ENCODE measurements around the gene ANKRD52.

Gene ANKRD52

GRCh38 chr12:56237552-56237951, 20.6 kb downstream of the ANKRD52 start:
- no peak for DNase-seq

- no peak for DNase-seq
These were observed 21.2 kb downstream of the ANKRD52 start for GRCh38 chr12:56236985-56237384.

GRCh38 chr12:56236091-56236490, 22.1 kb downstream of the ANKRD52 start:
- no peak for DNase-seq

- no peak for DNase-seq
These were observed 23.3 kb downstream of the ANKRD52 start for GRCh38 chr12:56234746-56235436.

- DNase-seq, result no peak
These were observed 27.0 kb downstream of the ANKRD52 start for GRCh38 chr12:56231184-56231582.

- DNase-seq, result no peak
These were observed 27.6 kb downstream of the ANKRD52 start for GRCh38 chr12:56230432-56231183.

GRCh38 chr12:56229916-56230431, 28.2 kb downstream of the ANKRD52 start, which contains the start of gene SLC39A5:
TSS of gene SLC39A5 (plus strand) at chr12:56230051. CDS start at chr12:56231275, 1,224 bp downstream.
- peak in 1 of 3 donors; percentile 16 for DNase-seq

- DNase-seq, result no peak
These were observed 29.1 kb downstream of the ANKRD52 start for GRCh38 chr12:56229082-56229481.

GRCh38 chr12:56224954-56225353, 33.2 kb downstream of the ANKRD52 start:
- no peak for DNase-seq

- DNase-seq, result peak; percentile 98 to 99 (median 98)
These were observed 34.0 kb downstream of the ANKRD52 start, which contains the start of gene NABP2 for GRCh38 chr12:56224102-56224701. TSS of gene NABP2 (plus strand) at chr12:56224342. CDS start at chr12:56224857, 515 bp downstream.

DNA sequence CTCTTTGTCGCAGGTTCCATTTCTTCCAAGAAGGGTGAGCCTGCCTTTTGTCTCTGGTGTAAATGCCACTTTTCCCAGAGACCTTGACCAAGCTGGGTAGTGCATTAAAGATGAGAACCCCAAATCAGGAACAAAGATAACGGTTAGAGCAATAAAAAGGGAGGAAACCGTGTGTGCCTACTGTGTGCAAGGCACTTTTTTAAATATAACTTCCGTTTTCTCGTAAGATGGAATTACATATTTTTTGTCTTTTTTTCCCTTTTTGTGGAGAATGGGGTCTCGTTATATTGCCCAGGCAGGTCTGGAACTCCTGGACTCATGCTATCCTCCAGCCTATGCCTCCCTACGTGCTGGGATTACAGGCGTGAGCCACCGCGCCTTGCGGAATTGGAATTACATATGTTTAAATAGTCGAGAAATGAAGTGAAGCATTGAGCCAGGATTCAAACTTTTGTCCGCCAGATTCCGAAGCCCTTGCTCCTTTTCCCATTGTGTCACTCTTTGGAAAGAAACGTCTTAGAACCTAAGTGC, 34.5 kb downstream of the ANKRD52 start:
- DNase-seq, result no peak

DNA sequence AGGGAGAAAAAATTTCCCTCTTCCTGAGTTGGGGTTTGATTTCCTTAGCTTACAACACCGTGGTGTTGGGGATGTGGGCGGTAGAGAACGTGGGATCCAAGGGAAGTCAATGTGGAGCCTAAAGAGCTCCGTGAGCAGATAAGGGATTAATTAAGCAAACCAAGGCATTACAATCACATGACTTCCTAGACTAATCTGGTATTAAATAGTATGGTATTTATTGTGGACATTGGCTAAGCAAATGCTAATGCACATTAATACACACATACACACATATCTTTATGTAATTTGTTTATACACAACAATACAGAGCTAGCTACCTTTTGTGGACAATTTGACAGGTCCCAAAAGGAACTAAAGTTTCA, 35.7 kb downstream of the ANKRD52 start:
- peak in 1 of 3 donors; percentile 26 for DNase-seq

DNA sequence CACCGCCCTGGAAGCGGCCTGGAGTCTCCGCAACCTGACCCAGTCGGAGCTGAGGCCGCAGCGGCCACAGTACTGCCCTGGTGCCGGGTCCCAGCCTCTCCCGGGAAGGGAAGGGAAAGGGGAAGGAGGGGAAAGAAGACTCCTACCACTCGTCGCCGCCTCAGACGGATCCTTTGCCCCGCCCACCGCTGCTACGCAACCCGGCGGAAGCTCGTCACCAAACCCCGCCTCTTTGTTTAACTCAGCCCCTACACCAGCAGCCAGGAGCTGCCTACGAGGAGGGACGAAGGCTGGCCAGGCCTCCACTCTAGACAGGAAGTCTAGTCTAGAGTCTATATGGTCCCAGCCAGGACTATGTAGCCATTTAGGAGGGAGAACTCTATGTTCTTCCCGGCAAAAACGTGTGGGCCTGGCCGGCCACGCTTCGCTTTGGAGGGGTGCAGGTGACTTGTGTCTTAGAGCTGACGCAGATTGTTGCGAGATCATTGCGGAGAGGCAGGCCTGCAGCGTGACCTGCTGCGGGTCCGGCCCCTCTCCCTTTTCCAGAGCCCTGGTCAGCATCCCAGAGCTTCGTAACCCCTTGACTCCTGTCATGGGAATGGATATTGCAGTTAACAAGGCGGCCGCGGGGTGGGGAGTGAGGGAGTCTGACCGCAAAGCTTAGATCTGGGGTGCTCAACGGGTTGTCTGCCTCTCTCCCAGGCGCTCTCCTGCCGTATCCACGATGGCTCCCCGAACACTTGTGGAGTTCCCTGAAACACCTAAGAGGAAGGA, 36.2 kb downstream of the ANKRD52 start, which contains the start of gene RNF41:
TSS of gene RNF41 (minus strand) at position 166 of the 774 bp plus-strand sequence. CDS start 7,875 bp downstream, outside the sequence.
- DNase-seq, result peak; percentile 97 to 98 (median 97)

GRCh38 chr12:56221232-56221756, 36.9 kb downstream of the ANKRD52 start:
- peak in 1 of 3 donors; percentile 18 for DNase-seq

GRCh38 chr12:56220611-56221231, 37.5 kb downstream of the ANKRD52 start:
- DNase-seq, result peak; percentile 68 to 81 (median 76)

DNA sequence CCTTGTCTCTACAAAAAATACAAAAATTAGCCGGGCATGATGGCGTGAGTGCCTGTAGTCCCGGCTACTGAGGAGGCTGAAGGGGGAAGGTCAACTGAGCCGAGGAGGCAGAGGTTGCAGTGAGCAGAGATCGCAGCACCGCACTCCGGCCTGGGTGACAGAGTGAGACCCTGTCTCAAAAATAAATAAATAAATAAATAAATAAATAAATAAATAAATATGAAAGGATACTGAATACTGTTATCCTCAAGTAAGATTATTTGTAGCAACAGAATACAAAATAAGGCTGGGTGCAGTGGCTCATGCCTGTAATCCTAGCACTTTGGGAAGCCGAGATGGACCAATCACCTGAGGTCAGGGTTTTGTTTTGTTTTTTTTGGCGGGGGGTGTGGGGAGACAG, 38.3 kb downstream of the ANKRD52 start:
- no peak for DNase-seq

- DNase-seq, result no peak
These were observed 41.7 kb downstream of the ANKRD52 start for GRCh38 chr12:56216461-56216860.

- no peak for DNase-seq
These were observed 44.3 kb downstream of the ANKRD52 start for GRCh38 chr12:56213878-56214277.

DNA sequence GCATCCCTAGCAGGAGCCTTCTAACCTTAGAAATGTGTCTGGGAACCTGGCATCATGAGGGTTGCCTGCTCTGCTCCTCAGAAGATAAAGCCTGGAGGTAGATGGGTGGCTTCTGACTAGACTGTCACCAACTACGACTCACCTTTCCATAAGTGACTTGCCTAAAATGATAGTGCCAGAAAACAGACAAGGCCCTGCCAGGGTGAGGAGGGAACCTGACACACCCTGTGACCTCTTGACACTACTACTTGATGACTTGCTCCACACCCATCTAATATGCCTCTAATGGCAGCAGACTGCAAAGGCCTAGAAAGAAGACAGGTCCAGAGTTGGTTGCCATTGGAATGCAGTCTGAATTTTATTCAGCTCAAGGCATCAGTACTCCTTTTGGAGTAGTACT, 45.8 kb downstream of the ANKRD52 start:
- no peak for DNase-seq

DNA sequence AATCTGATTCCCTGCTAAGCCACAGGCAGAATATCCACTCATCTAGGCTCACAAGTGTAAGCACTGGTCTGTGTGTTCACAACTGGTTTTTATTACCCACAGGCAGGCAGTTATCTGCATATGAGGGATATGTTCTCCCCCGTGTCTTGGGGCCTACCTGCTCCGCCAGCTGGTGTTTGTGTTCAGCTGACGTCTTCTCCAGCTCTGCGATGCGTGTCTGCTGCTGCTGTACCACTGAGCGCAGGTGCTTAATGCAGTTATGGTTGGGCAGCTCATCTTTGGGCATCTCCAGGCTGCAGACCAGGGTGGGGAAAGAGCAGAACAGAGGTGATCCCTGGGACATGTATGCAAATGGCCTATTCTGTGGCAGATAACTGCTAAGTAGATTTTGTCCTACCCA, 50.2 kb downstream of the ANKRD52 start:
- no peak for DNase-seq

- DNase-seq, result peak; percentile 59 to 66 (median 60)
These were observed 51.6 kb downstream of the ANKRD52 start for GRCh38 chr12:56206452-56207166.

Data from suppressor macrophage treated with lipopolysaccharide for 1 hour (primary cell).